ENCODE data around the gene USH2A. TPM values are rescaled to one million over a fixed set of nuclear protein-coding genes. Genes with fewer than 3 reads are reported as not detected.

The USH2A gene
- total RNA-seq, 4 donors from 2014 or later: under 0.01 to 1.0 (median under 0.01) TPM; not detected in 1

DNA sequence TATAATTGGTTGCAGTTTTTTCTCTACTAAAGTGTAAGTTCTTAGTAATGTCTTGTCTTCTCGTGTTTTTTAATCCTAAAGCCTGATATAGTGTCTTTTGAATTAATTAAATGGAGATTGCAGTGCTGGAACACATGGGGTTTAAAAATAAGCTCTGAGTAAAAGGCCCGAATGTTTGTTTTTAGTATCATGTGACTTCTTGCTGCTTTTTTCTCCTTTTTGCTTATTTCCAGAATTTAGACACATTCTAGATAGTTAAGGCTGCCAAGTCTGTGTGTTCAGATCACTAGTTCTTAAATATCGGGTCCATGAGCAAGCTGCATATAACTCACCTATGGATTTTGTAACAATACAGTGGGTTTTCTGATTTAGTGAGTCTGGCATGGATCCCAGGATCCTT lies 828.6 kb downstream of the USH2A start:
- H3K36me3 ChIP-seq: peaks cover 0 to 43% (median 0%) of the 10 kb centered on the region in 3 donors
- H3K27me3 ChIP-seq: no peaks in the 10 kb centered on the region
- 53 to 55% methylated on average over 3 of the region's 3 CpGs for WGBS, 2 donors
- H3K9me3 ChIP-seq: no peaks in the 10 kb centered on the region
- H3K4me1 ChIP-seq: peaks cover 0 to 29% (median 11%) of the 10 kb centered on the region in 4 donors
- no peak for DNase-seq (ENCODE audit: low spot score in 2 of 2)
- no peak overlapping the region for H3K4me3 ChIP-seq
- TF ChIP-seq POLR2A (IDR thresholded peaks at IDR 0.05): no peak
- no peak for TF ChIP-seq EP300 (IDR thresholded peaks at IDR 0.05)
- no peak for TF ChIP-seq CTCF (IDR thresholded peaks at IDR 0.05)
- no peak overlapping the region for H3K27ac ChIP-seq

DNA sequence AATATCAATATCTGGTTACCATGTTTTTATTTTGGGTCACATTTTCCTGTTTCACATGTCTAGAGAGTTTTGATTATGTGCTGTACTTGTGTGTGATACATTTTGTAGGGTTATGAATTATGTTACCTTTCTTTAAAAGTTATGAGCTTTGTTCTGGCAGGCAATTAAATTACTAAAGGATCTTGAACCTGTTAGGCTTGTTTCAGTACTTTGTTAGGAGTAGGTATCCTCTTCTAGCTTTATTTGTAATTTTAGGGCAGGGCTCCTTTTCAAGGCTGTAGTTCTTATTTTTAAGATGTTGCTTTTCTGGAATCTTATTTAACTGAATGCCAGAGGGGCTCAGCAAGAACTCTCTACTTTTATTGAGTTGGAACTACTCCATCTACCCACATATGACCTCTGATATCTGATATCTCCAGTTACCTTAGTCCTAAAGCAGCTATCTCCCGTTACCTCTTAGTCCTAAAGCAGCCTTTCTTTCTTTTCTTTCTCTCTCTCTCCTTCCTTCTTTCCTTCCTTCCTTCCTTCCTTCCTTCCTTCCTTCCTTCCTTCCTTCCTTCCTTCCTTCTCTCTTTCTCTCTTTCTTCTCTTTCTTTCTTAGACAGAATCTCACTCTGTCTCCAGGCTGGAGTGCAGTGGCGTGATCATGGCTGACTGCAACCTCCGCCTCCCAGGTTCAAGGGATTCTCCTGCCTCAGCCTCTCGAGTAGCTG lies 832.3 kb downstream of the USH2A start:
- peaks cover 0 to 18% (median 9%) of the 10 kb centered on the region in 4 donors for H3K4me1 ChIP-seq
- no peak overlapping the region for H3K27ac ChIP-seq
- no peak for DNase-seq (ENCODE audit: low spot score in 2 of 2)
- no peaks in the 10 kb centered on the region for H3K9me3 ChIP-seq
- WGBS, 2 donors: 96% methylated on average over 4 of the region's 4 CpGs
- H3K4me3 ChIP-seq: no peak overlapping the region
- H3K27me3 ChIP-seq: no peaks in the 10 kb centered on the region
- no peak for TF ChIP-seq POLR2A (IDR thresholded peaks at IDR 0.05)
- TF ChIP-seq CTCF (IDR thresholded peaks at IDR 0.05): no peak
- no peak for TF ChIP-seq EP300 (IDR thresholded peaks at IDR 0.05)
- peaks cover 0 to 58% (median 0%) of the 10 kb centered on the region in 3 donors for H3K36me3 ChIP-seq

- 79 to 80% methylated on average over 4 of the region's 4 CpGs for WGBS, 2 donors
- peaks cover 0 to 57% (median 0%) of the 10 kb centered on the region in 3 donors for H3K36me3 ChIP-seq
- H3K4me1 ChIP-seq: peaks cover 0 to 14% (median 7%) of the 10 kb centered on the region in 4 donors
These were observed 833.4 kb downstream of the USH2A start for GRCh38 chr1:215589650-215590435.

GRCh38 chr1:215584389-215584788 lies 838.9 kb downstream of the USH2A start:
- Histone ChIP-seq H3K4me3 (no peak overlapping the region), H3K9me3 (peaks cover 0 to 5% (median 0%) of the 10 kb centered on the region in 4 donors), H3K4me1 (peaks cover 0 to 3% (median 0%) of the 10 kb centered on the region in 4 donors), H3K27me3 (no peaks in the 10 kb centered on the region), H3K36me3 (peaks cover 0 to 76% (median 0%) of the 10 kb centered on the region in 3 donors), H3K27ac (no peak overlapping the region)
- TF ChIP-seq POLR2A (IDR thresholded peaks at IDR 0.05) (no peak), CTCF (IDR thresholded peaks at IDR 0.05) (no peak), EP300 (IDR thresholded peaks at IDR 0.05) (no peak)
- no peak for DNase-seq (ENCODE audit: low spot score in 2 of 2)
- WGBS, 2 donors: 88 to 96% methylated on average over 1 of the region's 1 CpG

More at GRCh38 chr1:215589650-215590435, 833.4 kb downstream of the USH2A start:
- no peak for TF ChIP-seq EP300 (IDR thresholded peaks at IDR 0.05)
- TF ChIP-seq POLR2A (IDR thresholded peaks at IDR 0.05): no peak
- TF ChIP-seq CTCF (IDR thresholded peaks at IDR 0.05): no peak
- H3K27me3 ChIP-seq: no peaks in the 10 kb centered on the region
- H3K27ac ChIP-seq: no peak overlapping the region
- no peak for DNase-seq (ENCODE audit: low spot score in 2 of 2)
- H3K9me3 ChIP-seq: peaks cover 0 to 3% (median 0%) of the 10 kb centered on the region in 4 donors
- H3K4me3 ChIP-seq: no peak overlapping the region

All from tibial nerve (tissue), 4 donors.